GM18909 (cell line): ENCODE results near the gene TTLL1.

Experiments
- ATAC-seq: cut with Tn5 transposase; IDR thresholded peaks from one replicate; pipeline ENCODE4 v1.9.1; 2021; ENCODE audit warnings: mild to moderate bottlenecking; ENCODE audit not compliant: unreplicated experiment, poor library complexity

TTLL1 gene

GRCh38 chr22:43014869-43015676 lies 74.1 kb downstream of the TTLL1 start, which contains the start of gene PACSIN2:
PACSIN2 (minus strand) TSS chr22:43015149; CDS start chr22:42912080, 103,069 bp downstream.
- ATAC-seq, result peak; percentile 91

DNA sequence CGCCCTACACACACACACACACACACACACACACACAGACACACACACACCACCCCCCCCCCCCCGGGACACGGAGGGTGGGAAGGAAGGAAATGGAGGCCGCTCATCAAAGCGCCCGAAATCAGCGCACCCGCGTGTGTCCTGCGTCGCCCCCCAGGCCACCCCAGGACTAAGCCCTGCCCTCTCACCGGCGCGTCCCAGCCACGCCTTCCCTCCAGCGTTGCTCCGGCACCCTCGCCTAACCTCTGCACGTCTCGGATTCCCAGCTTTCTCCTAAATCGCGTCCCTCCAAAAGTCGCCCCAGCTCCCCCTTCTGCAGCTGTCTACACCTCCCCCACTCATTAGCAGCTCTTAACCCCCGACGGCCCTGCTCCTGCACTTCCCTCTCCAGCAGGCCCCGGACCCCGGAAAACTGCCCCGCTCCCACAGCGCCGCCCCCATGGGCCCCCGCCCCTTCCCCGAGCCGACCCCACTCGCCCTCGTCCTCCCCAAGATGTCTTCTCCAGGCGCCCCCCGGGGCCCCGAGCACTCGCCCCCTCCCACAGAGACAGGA lies 74.8 kb downstream of the TTLL1 start:
- peak; percentile 21 for ATAC-seq

DNA sequence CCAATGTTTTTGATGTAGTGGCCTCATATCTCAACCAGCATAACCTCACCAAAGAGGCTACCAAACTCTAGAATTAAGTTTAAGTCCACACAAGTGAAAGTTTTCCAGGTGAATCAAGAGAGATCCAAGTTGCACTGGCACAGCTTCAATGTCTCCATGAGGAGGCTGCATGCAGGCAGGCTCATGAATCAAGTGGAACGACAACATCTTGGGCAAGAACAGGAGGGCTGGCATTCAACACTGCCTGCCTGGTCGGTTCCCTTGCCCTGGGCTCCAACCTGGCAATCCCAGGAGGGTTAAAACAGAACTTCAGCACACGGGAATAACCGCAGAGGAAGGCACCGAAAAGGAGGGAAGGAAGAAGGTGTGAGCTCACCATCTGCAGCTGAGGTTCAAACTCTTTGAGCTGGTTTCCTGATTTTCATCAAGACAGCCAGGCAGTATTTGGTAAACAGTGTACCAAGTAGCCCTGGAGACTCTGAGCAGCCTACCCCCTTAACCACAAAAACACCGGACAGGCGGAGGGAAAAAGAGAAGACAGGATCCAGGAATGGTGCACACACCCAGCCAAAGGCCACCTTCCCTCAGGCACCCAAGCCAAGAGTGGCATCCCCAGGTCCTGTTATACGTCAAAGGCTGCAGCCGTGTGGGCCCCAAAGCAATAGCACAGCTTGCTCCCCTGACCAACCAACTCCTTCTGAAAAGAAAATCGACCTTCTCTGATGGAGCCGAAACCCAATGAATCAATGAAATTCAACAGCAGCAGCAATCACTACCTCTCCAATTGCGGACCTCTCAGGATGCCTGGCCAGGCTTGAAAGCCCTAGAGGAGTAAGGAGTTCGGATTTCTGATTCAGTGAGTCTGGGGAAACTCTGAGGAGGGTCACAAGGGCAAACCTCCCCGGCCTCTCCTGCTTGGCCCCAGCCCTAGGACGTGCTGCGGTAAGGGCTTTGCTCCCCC lies 75.6 kb downstream of the TTLL1 start:
- ATAC-seq, result peak; percentile 1

- no peak for ATAC-seq
Measured at GRCh38 chr22:43012390-43012789, 76.8 kb downstream of the TTLL1 start.

DNA sequence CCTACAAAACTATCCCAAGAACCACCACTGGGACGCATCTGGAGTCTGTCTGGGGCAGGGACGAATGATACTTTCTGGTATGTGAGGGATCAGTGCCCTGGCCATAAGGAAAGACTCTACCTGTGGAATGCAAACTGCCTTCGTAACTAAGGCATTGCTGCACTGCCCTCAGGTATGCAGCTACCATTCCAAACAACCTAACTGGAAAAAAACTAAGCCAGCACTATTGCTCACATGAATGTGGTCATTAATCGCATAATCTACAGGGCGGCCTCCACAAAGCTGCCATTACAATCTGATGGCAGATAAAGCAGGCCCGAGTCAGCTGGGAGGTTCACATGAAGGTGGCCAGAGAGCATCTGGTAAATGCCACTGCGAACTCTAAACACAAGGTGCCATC lies 78.1 kb downstream of the TTLL1 start:
- no peak for ATAC-seq

- no peak for ATAC-seq
Measured at GRCh38 chr22:43009444-43009843, 79.7 kb downstream of the TTLL1 start.

DNA sequence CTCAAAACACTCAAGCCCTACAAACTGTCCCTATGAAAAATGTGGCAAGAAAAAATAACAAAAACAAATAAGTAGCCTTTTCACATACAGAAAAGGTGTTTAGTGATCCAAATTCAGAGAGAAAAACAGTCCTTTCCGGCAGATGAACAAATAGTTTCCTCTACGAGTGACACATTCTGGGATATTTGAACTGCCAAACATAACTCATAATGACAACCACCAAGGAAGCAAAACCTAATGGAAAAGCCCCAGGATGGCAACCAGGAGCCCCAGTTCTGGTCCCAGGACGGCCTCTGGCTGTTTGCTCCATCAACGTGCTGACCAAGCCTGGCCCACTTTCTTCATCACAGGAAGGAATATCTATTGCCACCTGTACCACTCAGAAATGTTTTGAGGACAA lies 80.3 kb downstream of the TTLL1 start:
- ATAC-seq, result no peak

DNA sequence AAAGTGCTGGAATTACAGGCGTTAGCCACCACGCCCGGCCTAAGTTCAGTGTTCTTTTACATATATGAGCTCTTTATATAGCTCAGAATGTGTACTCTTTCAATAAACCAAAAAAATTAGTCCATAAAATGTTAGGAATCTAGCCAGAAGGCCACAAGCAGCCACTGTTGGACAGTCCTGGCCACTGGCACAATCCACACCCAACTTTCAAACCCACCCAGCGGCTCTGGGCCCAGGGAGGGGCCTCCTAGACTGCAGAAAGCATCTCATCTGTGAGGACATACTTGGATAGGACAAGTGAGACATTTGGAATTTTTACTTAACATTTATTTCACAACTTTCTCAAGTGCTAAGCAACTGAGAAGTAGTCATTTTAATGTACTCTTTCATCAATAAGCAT lies 80.7 kb downstream of the TTLL1 start:
- ATAC-seq, result no peak

- ATAC-seq, result no peak
Measured at GRCh38 chr22:43007519-43008102, 81.6 kb downstream of the TTLL1 start.

DNA sequence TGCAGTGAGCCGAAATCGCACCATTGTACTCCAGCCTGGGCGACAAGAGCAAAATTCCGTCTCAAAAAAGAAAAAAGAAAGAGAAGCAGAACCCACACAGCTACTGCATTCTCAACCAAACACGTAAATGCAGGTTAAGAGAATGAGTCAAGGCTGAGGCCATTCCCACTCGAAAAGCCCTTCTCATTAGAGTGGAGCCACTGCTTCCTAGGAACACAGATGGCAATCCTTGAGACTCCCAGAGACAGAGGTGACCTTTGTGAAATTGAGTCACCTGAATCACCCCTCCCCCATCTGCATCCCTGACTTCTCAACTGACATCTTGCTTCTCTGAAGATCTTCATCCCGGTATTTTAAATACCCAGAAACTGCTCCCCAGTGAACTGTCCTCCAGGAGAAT lies 82.4 kb downstream of the TTLL1 start:
- ATAC-seq, result no peak

DNA sequence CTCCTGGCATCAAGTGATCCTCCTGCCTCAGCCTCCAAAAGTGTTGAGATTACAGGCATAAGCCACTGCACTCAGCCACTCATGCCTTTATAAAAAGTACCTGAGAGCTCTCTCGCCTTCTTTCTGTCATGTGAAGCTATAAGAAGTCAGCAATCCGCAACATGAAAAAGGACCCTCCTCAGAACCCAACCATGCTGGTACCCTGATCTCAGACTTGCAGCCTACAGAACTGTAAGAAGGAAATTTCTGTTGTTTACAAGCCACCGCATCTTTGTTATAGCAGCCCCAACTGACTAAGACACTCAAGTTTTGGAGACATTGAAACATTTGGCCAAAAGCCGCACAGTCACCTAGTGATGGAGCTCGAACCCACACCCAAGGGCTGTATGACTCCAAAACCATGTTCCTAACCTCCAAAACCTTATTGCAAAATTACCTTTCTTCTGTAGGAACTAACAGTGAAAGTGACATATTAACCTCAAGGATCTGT lies 83.1 kb downstream of the TTLL1 start:
- ATAC-seq, result no peak

DNA sequence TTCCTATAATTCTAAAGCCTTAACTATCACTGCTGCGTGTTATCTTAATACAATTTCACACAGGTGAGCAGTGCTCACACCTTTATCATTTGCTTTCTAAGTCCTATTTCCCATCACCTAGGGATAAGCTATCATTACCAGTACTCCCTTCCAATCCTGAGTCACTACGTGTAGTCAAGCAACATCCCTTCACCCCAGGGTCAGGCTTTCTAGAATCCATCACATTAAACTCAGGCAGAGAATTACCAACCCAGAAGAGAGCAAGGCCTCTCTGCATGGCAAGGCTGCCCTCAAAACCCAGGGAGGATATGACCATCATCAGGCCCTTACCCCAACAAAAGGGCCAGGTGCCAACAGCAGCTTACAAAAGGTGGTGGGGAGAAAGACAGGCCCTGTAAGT lies 84.1 kb downstream of the TTLL1 start:
- ATAC-seq, result no peak

GRCh38 chr22:43004362-43005035 lies 84.7 kb downstream of the TTLL1 start:
- no peak for ATAC-seq

GRCh38 chr22:43002202-43002586 lies 87.0 kb downstream of the TTLL1 start:
- ATAC-seq, result no peak

- no peak for ATAC-seq
Measured at GRCh38 chr22:43001271-43002201, 87.7 kb downstream of the TTLL1 start.

DNA sequence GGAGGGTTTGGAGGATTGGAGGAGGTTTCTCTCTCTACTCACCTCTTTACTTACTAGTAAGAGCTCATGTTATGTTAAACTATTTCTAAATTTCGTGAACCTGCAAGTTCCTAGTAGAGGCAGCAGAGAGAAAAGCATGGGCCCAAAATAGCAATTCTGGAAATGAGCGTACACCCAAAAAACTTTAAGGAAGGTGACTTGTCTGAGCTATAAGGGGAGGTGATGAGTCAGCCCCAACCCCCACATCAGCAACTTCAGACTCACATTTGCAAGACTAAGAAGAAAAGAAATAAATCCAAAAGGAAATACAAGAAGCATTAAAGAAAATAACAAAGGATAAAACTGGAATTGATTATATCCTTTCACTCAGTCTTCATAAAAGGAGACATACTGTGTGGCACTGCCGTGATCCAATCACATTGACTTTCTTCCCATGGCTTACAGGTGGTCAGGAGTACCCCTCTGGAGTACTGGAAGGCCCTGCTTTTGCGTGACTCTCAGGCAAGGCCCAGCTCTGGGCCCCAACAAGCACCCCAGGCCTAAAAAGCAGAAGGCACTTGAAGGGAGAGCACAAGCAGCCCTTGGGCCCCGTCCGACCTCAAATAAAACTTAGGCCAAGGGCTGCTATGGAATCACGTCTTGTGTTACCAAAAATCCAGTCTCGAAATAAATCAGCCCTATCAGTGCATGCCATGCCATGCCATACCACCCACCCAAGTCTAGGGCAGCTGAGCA lies 88.6 kb downstream of the TTLL1 start:
- no peak for ATAC-seq

GRCh38 chr22:42997582-42998090 lies 91.6 kb downstream of the TTLL1 start:
- ATAC-seq, result no peak
